Neural cell (in vitro differentiated cells): ENCODE results near the gene PER1.

Source experiments
- MXI1 ChIP-seq: fragments of 450-650 bp; conservative IDR thresholded peaks from 2 replicates; pipeline ENCODE4 v1.6.1; 2014; ENCODE audit warnings: antibody characterized with exemption, mild to moderate bottlenecking; ENCODE audit not compliant: poor library complexity, severe bottlenecking
- POLR2AphosphoS5 ChIP-seq: IDR thresholded peaks from 2 replicates; pipeline ENCODE4 v1.6.1; 2012
- SMC3 ChIP-seq: fragments of 450-650 bp; conservative IDR thresholded peaks from 2 replicates; pipeline ENCODE4 v1.6.1; 2014; ENCODE audit warnings: antibody characterized with exemption, mild to moderate bottlenecking, moderate library complexity; ENCODE audit not compliant: poor library complexity
- TAF1 ChIP-seq: IDR thresholded peaks from 2 replicates; pipeline ENCODE4 v1.6.1; 2012; ENCODE audit warnings: low read depth

- TF ChIP-seq SMC3 = no peak
- TF ChIP-seq TAF1 = no peak
- no peak for TF ChIP-seq MXI1
- no peak for TF ChIP-seq POLR2AphosphoS5
Measured at GRCh38 chr17:8117367-8117979, 34.7 kb downstream of the PER1 start.
